Esophagus squamous epithelium (tissue), 5 donors: ENCODE data around the gene RCCD1. TPM values are rescaled to one million over a fixed set of nuclear protein-coding genes. Genes with fewer than 3 reads are reported as not detected.

ENCODE experiments used
- DNase-seq: peaks from one replicate; lab custom pipeline; 2025; lab: John Stamatoyannopoulos, UW
- H3K27ac ChIP-seq, 4 donors: fragments of 200-600 bp; sonication (generic); one replicate each; pipeline ENCODE4 v1.5.1; 2016 to 2019; ENCODE audit warnings: mild to moderate bottlenecking in 1 of 4
- H3K27me3 ChIP-seq, 4 donors: fragments of 200-600 bp; sonication (generic); 1 replicate in 3 of 4; 2 replicates in 1 of 4; pipeline versions ENCODE4 v1.5.1 to v1.6.0; 2017 to 2021; ENCODE audit warnings: antibody characterized with exemption in 1 of 4
- H3K36me3 ChIP-seq, 3 donors: fragments of 200-600 bp; sonication (generic); one replicate each; pipeline ENCODE4 v1.5.1; 2016 to 2019
- H3K4me1 ChIP-seq, 3 donors: fragments of 200-600 bp; sonication (generic); one replicate each; pipeline ENCODE4 v1.5.1; 2017 to 2019
- H3K4me3 ChIP-seq, 4 donors: fragments of 200-600 bp; sonication (generic); 1 replicate in 3 of 4; 2 replicates in 1 of 4; pipeline ENCODE4 v1.5.1; 2016 to 2019; ENCODE audit warnings: mild to moderate bottlenecking in 2 of 4, moderate library complexity in 1 of 4
- H3K9me3 ChIP-seq, 3 donors: fragments of 200-600 bp; sonication (generic); one replicate each; pipeline ENCODE4 v1.5.1; 2016 to 2019
- POLR2A ChIP-seq, 4 donors: fragments of 450-650 bp; IDR thresholded peaks; one replicate each; pipeline ENCODE4 v1.6.1; 2017; ENCODE audit warnings: antibody characterized with exemption in 4 of 4, mild to moderate bottlenecking in 4 of 4, moderate library complexity in 3 of 4
- WGBS, 2 donors: methylation state at CpG; one replicate each; pipeline ENCODE4 v1.1.5; 2018; 5-methylcytosine and 5-hydroxymethylcytosine counted together
- intact Hi-C: fragments of 100-400 bp; cut with DNase I; formaldehyde crosslinking; loops from one replicate; pipeline ENCODE4 v1.15.0; 2022
- total RNA-seq, 4 donors: library from RNA; depleted of rRNA; stranded (reverse); fragments of >200 nt; gene quantifications; one replicate each; pipeline ENCODE4 v1.1.0, GENCODE V29; 2016
- TF ChIP-seq, protein P1 (sequence below), 6 experiments: fragments of 450-650 bp in 4 of 6; fragments of 200-600 bp in 2 of 6; sonication (generic) in 2 of 6; IDR thresholded peaks; one replicate each; pipeline ENCODE4 v1.5.1; 2016 to 2019; ENCODE audit warnings: antibody characterized with exemption in 6 of 6, mild to moderate bottlenecking in 4 of 6, moderate library complexity in 4 of 6
- donor health status: DM: yes; HTN: yes; CAD: no.

Gene RCCD1
- total RNA-seq, 4 donors from 2014 or later = 8.7 to 12.6 (median 9.8) TPM

- 57 to 63% methylated on average over 7 of the region's 7 CpGs for WGBS, 2 donors
- TF ChIP-seq POLR2A (IDR thresholded peaks at IDR 0.05) = no peak
- TF ChIP-seq, protein P1, sequence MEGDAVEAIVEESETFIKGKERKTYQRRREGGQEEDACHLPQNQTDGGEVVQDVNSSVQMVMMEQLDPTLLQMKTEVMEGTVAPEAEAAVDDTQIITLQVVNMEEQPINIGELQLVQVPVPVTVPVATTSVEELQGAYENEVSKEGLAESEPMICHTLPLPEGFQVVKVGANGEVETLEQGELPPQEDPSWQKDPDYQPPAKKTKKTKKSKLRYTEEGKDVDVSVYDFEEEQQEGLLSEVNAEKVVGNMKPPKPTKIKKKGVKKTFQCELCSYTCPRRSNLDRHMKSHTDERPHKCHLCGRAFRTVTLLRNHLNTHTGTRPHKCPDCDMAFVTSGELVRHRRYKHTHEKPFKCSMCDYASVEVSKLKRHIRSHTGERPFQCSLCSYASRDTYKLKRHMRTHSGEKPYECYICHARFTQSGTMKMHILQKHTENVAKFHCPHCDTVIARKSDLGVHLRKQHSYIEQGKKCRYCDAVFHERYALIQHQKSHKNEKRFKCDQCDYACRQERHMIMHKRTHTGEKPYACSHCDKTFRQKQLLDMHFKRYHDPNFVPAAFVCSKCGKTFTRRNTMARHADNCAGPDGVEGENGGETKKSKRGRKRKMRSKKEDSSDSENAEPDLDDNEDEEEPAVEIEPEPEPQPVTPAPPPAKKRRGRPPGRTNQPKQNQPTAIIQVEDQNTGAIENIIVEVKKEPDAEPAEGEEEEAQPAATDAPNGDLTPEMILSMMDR (IDR thresholded peaks at IDR 0.05) = no peak
- no peaks in the 10 kb centered on the region for H3K27me3 ChIP-seq
- DNase-seq = no peak
- peak overlapping the region in 2 of 4 donors; percentile 38 to 77 for H3K27ac ChIP-seq
- peaks cover 0 to 31% (median 5%) of the 10 kb centered on the region in 3 donors for H3K4me1 ChIP-seq
- H3K9me3 ChIP-seq = no peaks in the 10 kb centered on the region
- intact Hi-C loops = no loop called here
- no peak overlapping the region for H3K4me3 ChIP-seq
- H3K36me3 ChIP-seq = peaks cover 0 to 8% (median 0%) of the 10 kb centered on the region in 3 donors
Measured at GRCh38 chr15:90987561-90988141, 33.0 kb downstream of the RCCD1 start.

- intact Hi-C loops = no loop called here
- Histone ChIP-seq H3K4me3 (no peak overlapping the region), H3K27ac (peak overlapping the region in 2 of 4 donors; percentile 38 to 77), H3K9me3 (no peaks in the 10 kb centered on the region), H3K27me3 (no peaks in the 10 kb centered on the region), H3K36me3 (peaks cover 0 to 7% (median 0%) of the 10 kb centered on the region in 3 donors), H3K4me1 (peaks cover 0 to 37% (median 5%) of the 10 kb centered on the region in 3 donors)
- WGBS, 2 donors = 58 to 66% methylated on average over 6 of the region's 6 CpGs
- DNase-seq = no peak
- TF ChIP-seq POLR2A (IDR thresholded peaks at IDR 0.05) = no peak
- TF ChIP-seq, protein P1 (IDR thresholded peaks at IDR 0.05) = no peak
Measured at GRCh38 chr15:90988296-90988695, 33.6 kb downstream of the RCCD1 start.

- Histone ChIP-seq H3K27me3 (no peaks in the 10 kb centered on the region), H3K9me3 (no peaks in the 10 kb centered on the region), H3K27ac (no peak overlapping the region), H3K36me3 (peaks cover 0 to 2% (median 0%) of the 10 kb centered on the region in 3 donors), H3K4me3 (no peak overlapping the region), H3K4me1 (peaks cover 0 to 45% (median 5%) of the 10 kb centered on the region in 3 donors)
- DNase-seq = no peak
- 63 to 82% methylated on average over 5 of the region's 7 CpGs for WGBS, 2 donors
- intact Hi-C loops = no loop called here
- TF ChIP-seq POLR2A (IDR thresholded peaks at IDR 0.05) = no peak
- TF ChIP-seq, protein P1 (IDR thresholded peaks at IDR 0.05) = no peak
Measured at GRCh38 chr15:90989040-90989768, 34.5 kb downstream of the RCCD1 start.

GRCh38 chr15:90990446-90990845, 35.8 kb downstream of the RCCD1 start:
- 94 to 98% methylated on average over 3 to 4 of the region's 4 CpGs for WGBS, 2 donors
- peaks cover 0 to 52% (median 5%) of the 10 kb centered on the region in 3 donors for H3K4me1 ChIP-seq
- no peak overlapping the region for H3K27ac ChIP-seq
- DNase-seq = no peak
- H3K36me3 ChIP-seq = no peaks in the 10 kb centered on the region
- no peaks in the 10 kb centered on the region for H3K9me3 ChIP-seq
- no peak overlapping the region for H3K4me3 ChIP-seq
- TF ChIP-seq POLR2A (IDR thresholded peaks at IDR 0.05) = no peak
- TF ChIP-seq, protein P1 (IDR thresholded peaks at IDR 0.05) = no peak
- no peaks in the 10 kb centered on the region for H3K27me3 ChIP-seq
- intact Hi-C loops = no loop called here
